ENCODE data around the gene ZNF506.
"Not testable (repeated sequence)": the region's sequence is repeated elsewhere in the genome, so short reads cannot be mapped to it uniquely, and the experiment has no call there.

ZNF506 gene

GRCh38 chr19:19777692-19778091 is 43.9 kb downstream of the ZNF506 start:
- DNase-seq: no peak

- peak; percentile 87 for DNase-seq
Measured at GRCh38 chr19:19776206-19777008, 45.1 kb downstream of the ZNF506 start.

- DNase-seq: no peak
Measured at GRCh38 chr19:19775891-19776205, 45.7 kb downstream of the ZNF506 start.

- DNase-seq: no peak
Measured at GRCh38 chr19:19774354-19775033, 47.1 kb downstream of the ZNF506 start.

- not testable (repeated sequence) for DNase-seq
Measured at GRCh38 chr19:19771963-19772362, 49.6 kb downstream of the ZNF506 start.

GRCh38 chr19:19769971-19770370 is 51.6 kb downstream of the ZNF506 start:
- DNase-seq: not testable (repeated sequence)

GRCh38 chr19:19758164-19758563 is 63.4 kb downstream of the ZNF506 start:
- DNase-seq: no peak

- DNase-seq: no peak
Measured at GRCh38 chr19:19752760-19753403, 68.7 kb downstream of the ZNF506 start.

- DNase-seq: no peak
Measured at GRCh38 chr19:19751846-19752245, 69.7 kb downstream of the ZNF506 start.

- no peak for DNase-seq
Measured at GRCh38 chr19:19750842-19751790, 70.4 kb downstream of the ZNF506 start.

- DNase-seq: no peak
Measured at GRCh38 chr19:19749908-19750841, 71.4 kb downstream of the ZNF506 start.

GRCh38 chr19:19749117-19749907 is 72.2 kb downstream of the ZNF506 start:
- no peak for DNase-seq

GRCh38 chr19:19748249-19748938 is 73.2 kb downstream of the ZNF506 start:
- DNase-seq: no peak

GRCh38 chr19:19747357-19748220 is 74.0 kb downstream of the ZNF506 start:
- no peak for DNase-seq

- no peak for DNase-seq
Measured at GRCh38 chr19:19746286-19747213, 75.0 kb downstream of the ZNF506 start.

GRCh38 chr19:19745496-19746285 is 75.9 kb downstream of the ZNF506 start:
- DNase-seq: no peak

GRCh38 chr19:19744641-19745040 is 76.9 kb downstream of the ZNF506 start:
- DNase-seq: no peak

Data from effector CD8-positive, alpha-beta T cell (primary cell).